GM19324 (cell line): ENCODE results near the gene KRTAP26-1.

Experiments used
- ATAC-seq: cut with Tn5 transposase; IDR thresholded peaks from one replicate; pipeline ENCODE4 v1.9.1; 2021; ENCODE audit warnings: mild to moderate bottlenecking, moderate library complexity; ENCODE audit not compliant: unreplicated experiment, low FRiP score

The KRTAP26-1 gene

GRCh38 chr21:30282850-30283249 is 37.3 kb downstream of the KRTAP26-1 start, which contains the start of gene KRTAP24-1:
Gene KRTAP24-1, minus strand, starts transcription at chr21:30282950. Its CDS starts 18 bp downstream, at chr21:30282932.
- no peak for ATAC-seq

- ATAC-seq = no peak
Measured at GRCh38 chr21:30271611-30272010, 48.5 kb downstream of the KRTAP26-1 start.

- no peak for ATAC-seq
Measured at GRCh38 chr21:30271156-30271555, 49.0 kb downstream of the KRTAP26-1 start.

- ATAC-seq = no peak
Measured at GRCh38 chr21:30269803-30270530, 50.1 kb downstream of the KRTAP26-1 start.
